ENCODE results near the gene SRPK3.
"Not testable (repeated sequence)": the region's sequence is repeated elsewhere in the genome, so short reads cannot be mapped to it uniquely, and the experiment has no call there.

The SRPK3 gene, protein sequence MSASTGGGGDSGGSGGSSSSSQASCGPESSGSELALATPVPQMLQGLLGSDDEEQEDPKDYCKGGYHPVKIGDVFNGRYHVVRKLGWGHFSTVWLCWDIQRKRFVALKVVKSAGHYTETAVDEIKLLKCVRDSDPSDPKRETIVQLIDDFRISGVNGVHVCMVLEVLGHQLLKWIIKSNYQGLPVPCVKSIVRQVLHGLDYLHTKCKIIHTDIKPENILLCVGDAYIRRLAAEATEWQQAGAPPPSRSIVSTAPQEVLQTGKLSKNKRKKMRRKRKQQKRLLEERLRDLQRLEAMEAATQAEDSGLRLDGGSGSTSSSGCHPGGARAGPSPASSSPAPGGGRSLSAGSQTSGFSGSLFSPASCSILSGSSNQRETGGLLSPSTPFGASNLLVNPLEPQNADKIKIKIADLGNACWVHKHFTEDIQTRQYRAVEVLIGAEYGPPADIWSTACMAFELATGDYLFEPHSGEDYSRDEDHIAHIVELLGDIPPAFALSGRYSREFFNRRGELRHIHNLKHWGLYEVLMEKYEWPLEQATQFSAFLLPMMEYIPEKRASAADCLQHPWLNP

GRCh38 chrX:153780678-153781427, at the start of gene SRPK3:
SRPK3 (plus strand) TSS chrX:153781041; CDS start chrX:153781087, 46 bp downstream.
- DNase-seq (ENCODE audit: low spot score): no peak

GRCh38 chrX:153731117-153731844, 49.6 kb upstream of the SRPK3 start:
- DNase-seq (ENCODE audit: low spot score): no peak

GRCh38 chrX:153731845-153732215, 49.0 kb upstream of the SRPK3 start:
- DNase-seq (ENCODE audit: low spot score): no peak

DNA sequence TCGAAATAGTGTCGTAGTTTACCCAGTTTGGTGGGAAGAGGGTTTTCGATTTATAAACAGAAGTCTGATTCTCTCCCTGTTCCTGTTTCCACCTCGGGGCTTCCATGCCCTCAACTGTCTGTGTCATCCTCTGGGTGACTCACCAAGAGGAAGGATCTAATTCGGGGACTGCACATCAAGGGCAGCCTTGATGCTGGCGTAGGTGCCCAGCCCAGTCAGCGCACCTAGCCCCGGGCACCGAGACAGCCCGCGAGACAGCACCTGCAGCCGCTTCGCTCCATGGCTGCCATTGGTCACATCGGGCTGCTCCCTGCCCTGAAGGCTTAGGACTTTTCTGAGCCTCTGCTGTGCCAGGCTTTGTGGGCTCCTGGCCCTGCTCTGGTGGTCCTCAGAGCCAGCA, 48.4 kb upstream of the SRPK3 start:
- DNase-seq (ENCODE audit: low spot score): no peak

DNA sequence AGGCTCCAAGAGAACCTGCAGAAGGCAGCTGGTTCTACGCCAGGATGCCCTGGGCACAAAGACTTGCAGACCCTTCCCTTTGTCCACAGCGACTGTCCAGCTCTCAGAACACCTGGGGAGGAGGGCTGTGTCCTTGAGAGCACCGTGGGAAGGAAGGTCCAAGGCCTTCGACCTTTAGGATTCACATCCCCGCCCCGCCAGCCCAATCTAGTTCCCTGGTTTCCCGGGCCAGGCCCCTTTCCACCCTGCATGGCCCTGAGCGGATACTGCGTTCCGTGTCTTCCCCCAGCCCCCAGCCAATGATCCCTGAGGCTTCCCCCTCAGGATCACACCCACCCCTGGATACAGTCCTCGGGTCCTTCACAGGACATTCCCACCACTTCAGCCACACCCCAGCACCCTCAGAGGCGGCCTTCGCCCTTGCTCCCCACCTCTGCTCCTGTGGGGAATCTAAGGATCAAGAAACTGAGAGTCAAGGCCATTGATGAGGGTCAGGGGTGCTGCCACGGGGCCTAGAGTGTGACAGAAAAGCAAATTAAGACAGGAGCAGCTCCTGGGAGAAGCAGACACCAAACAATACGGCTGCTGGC, 47.1 kb upstream of the SRPK3 start:
- no peak for DNase-seq (ENCODE audit: low spot score)

- DNase-seq (ENCODE audit: low spot score): no peak
Measured at GRCh38 chrX:153734871-153735270, 46.0 kb upstream of the SRPK3 start.

DNA sequence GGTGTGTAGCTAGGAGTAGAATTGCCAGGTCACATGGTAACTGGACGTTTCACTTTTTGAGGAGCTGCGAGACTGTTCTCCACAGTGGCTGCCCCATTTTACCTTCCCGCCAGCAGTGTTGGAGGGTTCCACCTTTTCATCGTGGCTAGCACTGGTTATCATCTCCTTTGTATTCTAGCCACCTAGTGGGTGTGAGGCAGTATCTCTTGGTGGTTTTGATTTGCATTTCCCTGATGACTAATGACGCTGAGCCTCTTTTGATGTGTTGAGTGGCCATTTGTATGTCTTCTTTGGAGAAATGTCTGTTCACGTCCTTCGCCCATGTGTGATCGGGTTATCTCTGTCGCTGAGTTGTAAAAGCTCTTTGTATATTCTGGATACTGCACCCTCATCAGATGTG, 45.6 kb upstream of the SRPK3 start:
- peak; percentile 61 for DNase-seq (ENCODE audit: low spot score)

DNA sequence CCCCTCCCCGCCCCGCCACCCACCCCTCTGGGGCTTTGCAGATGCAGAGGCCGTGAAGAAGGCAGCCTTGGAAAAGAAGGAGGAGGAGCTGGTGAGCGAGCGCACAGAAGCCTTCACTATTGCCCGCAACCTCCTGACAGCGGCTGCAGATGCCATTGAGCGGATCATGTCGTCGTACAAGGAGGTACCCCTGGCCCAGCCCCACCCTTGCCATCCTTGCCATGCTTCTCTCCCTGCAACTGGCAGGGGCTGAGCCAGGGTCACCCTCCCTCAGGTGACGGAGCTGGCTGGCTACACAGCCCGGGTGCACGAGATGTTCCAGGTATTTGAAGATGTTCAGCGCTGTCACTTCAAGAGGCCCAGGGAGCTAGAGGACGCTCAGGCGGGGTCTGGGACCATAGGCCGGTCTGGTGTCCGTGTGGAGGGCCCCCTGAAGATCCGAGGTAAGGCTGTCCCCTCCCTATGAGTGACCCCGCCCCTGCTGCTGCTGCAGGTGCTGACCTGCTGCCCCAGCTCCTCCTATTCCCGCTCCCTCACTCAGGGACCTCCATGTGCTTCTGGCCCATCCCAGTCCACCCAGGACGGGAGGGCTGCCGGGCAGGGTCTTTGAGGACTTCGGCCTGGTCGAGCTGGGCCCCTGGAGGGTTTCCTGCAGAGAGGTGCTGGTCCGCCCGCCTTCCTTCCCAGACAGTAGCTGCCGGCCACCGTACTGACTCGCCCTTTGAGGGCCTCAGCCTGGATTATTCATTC, 44.6 kb upstream of the SRPK3 start:
- no peak for DNase-seq (ENCODE audit: low spot score)

- no peak for DNase-seq (ENCODE audit: low spot score)
Measured at GRCh38 chrX:153736871-153737441, 43.9 kb upstream of the SRPK3 start.

DNA sequence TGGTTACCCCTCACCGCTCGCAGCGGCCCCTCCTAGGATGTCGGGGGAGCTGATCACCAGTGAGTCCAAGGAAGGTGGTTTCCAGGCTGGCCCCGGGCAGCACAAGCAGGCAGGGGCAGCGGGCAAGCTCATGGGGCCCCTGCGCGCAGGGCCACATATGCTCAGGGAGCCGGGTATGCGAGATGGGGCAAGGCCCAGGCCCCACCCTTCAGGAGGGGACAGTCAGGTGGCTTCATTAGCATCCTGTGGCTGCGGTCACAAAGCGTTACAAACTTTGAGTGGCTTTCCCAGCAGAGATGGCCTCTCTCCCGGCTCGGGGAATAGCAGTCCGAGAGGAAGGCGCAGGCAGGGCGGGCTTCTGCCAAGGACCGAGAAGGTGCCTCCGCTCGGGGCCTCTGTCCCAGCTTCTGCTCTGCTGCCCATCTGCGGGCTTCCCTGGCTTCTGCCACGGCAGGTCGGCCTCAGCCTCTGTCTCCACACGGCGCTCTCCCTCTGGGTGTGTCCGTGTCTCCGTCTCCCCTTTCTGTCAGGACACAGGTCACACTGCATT, 42.7 kb upstream of the SRPK3 start:
- no peak for DNase-seq (ENCODE audit: low spot score)

GRCh38 chrX:153739754-153740486, 40.9 kb upstream of the SRPK3 start:
- DNase-seq (ENCODE audit: low spot score): no peak

DNA sequence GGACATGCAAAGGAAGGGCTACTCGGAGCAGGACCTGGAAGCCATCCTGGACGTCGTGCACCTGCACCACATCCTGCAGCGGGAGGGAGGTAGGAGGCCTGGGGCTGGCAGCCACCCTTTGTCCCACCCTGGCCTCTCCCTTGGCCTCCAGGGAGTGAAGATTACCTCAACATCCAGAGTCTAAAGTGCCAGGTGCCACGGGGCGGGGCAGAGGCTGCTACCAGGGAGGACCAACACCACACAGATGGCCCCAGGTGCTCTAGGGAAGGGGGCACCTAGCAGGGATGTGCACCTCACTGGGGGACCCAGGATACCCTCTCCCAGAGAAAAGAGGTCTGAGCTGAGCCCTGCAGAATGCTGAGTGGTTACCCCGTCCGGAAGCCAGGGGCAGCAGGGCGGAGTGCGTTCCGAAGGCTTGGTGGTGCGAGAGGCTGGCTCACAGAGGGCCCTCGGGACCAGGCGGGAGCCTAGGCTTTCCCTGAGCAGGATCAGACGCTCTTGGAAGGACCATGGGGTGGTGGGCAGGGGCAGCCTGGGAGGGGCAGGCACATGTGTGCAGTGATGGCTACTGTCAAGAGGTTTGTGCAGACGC, 40.1 kb upstream of the SRPK3 start:
- no peak for DNase-seq (ENCODE audit: low spot score)

GRCh38 chrX:153741446-153741845, 39.4 kb upstream of the SRPK3 start:
- DNase-seq (ENCODE audit: low spot score): no peak

GRCh38 chrX:153742111-153742510, 38.7 kb upstream of the SRPK3 start:
- DNase-seq (ENCODE audit: low spot score): not testable (repeated sequence)

GRCh38 chrX:153742796-153743467, 37.9 kb upstream of the SRPK3 start:
- DNase-seq (ENCODE audit: low spot score): not testable (repeated sequence)

DNA sequence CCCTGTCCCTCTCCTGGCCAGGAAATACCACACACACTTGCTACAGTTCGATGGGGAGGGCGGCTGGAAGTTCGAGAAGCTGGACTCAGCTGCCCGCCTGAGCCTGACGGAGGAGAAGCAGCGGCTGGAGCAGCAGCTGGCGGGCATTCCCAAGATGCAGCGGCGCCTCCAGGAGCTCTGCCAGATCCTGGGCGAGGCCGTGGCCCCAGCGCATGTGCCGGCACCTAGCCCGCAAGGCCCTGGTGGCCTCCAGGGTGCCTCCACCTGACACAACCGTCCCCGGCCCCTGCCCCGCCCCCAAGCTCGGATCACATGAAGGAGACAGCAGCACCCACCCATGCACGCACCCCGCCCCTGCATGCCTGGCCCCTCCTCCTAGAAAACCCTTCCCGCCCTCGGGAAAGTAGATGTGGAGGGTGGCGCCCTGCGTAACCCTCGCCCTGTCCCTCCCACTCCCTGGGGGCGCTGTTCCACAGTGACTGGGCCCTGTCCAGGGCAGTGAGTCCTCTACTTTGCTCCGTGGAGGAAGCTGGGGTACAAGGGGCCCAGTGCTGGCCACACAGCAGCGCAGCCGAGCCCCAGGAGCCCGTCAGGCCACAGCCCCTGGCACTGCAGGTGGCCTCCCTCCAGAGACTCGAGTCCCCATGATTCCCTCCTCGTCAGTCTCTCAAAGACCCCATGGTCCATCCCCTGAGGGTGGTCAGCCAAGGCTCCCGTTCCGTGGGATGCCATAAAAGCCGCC, 37.2 kb upstream of the SRPK3 start:
- DNase-seq (ENCODE audit: low spot score): not testable (repeated sequence)

DNA sequence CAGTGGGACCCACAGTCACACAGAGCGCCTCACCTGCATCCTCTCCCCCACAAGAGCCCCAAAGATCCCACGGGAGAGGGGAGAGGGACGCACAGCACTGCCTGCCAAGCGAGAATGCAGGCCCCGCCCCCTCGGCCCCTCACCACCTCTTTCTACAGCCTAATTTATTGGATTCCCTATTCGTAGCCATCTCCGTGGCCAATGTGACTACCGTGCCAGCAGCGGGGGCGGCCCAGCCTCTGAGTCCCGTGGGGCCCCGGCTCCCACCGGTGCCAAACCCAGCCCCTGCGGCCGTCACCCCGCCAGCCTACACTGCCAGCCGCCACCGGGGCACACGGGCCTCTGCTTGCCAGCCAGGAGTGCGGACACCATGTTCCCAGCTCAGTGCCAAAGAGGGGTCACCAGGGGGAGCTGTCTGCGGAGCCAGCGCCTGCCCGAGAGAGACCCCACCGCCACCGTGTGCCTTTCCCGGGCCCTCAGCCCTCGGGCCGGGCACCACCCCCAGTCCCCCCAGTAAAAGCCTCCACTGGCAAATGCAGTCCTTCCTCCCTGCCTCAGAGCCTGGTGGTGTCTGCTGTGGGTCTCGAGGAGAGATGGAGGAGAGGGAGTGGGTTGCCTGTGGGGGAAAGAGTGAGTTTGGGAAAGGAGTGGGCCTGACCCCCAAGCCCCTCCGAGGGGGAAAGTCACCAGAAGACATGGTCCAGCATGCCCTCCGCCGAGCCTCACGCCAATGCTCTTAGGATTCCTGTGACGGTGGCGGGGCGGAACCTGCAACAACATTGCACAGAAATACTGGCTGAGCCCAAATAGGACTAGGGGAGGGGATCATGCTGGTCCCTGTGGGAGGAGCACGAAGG, 36.4 kb upstream of the SRPK3 start:
- no peak for DNase-seq (ENCODE audit: low spot score)
